Right lobe of liver (tissue), 4 donors: ENCODE measurements around the gene CACNA2D3.

Experiments
- POLR2A ChIP-seq: fragments of 450-650 bp; IDR thresholded peaks from one replicate; pipeline ENCODE4 v1.6.1; 2017; ENCODE audit warnings: antibody characterized with exemption, mild to moderate bottlenecking
- TF ChIP-seq, protein P1 (sequence below), 4 donors: fragments of 200-600 bp in 3 of 4; fragments of 450-650 bp in 1 of 4; IDR thresholded peaks; one replicate each; pipeline versions ENCODE4 v1.5.1 to v1.8.0; 2016 to 2022; ENCODE audit warnings: antibody characterized with exemption in 4 of 4, mild to moderate bottlenecking in 2 of 4
- donor health status: DM: no; HTN: no; CAD: no.
- donor health status: DM: no; HTN: no; CAD: no.
- donor health status: DM: no; HTN: yes; CAD: no.

DNA sequence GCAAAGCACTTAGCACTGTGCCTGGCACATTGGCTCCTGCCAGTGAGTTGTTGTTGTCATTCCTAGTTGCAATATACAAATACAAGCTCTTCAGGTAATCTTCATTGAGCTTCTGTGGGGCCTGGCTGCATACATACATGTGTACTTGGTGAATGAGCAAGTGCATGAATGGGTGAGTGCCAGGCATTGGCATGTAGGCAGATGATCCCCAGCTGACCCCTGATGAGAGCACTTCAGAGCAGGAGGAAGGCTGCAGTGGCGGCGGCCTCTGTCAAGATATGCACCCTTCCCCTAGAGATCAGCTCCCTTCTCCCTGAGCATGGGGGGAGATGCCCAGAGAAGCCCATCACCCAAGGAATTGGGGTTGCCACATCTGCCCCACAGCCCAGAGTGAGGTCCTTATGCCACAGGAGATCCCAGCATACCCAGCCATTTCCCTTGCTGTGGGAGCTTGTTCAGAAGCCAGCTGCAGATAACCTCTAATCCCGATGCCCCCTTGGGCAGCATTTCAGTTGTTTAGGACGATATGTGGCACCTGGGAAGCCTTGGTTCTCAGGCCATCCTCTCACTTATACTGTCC, 8.8 kb downstream of the CACNA2D3 start:
- TF ChIP-seq, protein P1, sequence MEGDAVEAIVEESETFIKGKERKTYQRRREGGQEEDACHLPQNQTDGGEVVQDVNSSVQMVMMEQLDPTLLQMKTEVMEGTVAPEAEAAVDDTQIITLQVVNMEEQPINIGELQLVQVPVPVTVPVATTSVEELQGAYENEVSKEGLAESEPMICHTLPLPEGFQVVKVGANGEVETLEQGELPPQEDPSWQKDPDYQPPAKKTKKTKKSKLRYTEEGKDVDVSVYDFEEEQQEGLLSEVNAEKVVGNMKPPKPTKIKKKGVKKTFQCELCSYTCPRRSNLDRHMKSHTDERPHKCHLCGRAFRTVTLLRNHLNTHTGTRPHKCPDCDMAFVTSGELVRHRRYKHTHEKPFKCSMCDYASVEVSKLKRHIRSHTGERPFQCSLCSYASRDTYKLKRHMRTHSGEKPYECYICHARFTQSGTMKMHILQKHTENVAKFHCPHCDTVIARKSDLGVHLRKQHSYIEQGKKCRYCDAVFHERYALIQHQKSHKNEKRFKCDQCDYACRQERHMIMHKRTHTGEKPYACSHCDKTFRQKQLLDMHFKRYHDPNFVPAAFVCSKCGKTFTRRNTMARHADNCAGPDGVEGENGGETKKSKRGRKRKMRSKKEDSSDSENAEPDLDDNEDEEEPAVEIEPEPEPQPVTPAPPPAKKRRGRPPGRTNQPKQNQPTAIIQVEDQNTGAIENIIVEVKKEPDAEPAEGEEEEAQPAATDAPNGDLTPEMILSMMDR (IDR thresholded peaks at IDR 0.05) = no peak
- no peak for TF ChIP-seq POLR2A
